Measurements from ENCODE around the gene ERC2.

The ERC2 gene

GRCh38 chr3:56369914-56370313 is 98.4 kb downstream of the ERC2 start:
- in situ Hi-C loops (cut with MboI; ENCODE audit: low sequenced_read_pairs) = no loop called here

GRCh38 chr3:56368846-56369245 is 99.4 kb downstream of the ERC2 start:
- in situ Hi-C loops (cut with MboI; ENCODE audit: low sequenced_read_pairs) = no loop called here

GRCh38 chr3:56366641-56367162 is 101.6 kb downstream of the ERC2 start:
- in situ Hi-C loops (cut with MboI; ENCODE audit: low sequenced_read_pairs) = no loop called here

- in situ Hi-C loops (cut with MboI; ENCODE audit: low sequenced_read_pairs) = no loop called here
These were observed 102.2 kb downstream of the ERC2 start for GRCh38 chr3:56365905-56366640.

GRCh38 chr3:56364665-56365064 is 103.6 kb downstream of the ERC2 start:
- in situ Hi-C loops (cut with MboI; ENCODE audit: low sequenced_read_pairs) = no loop called here

- in situ Hi-C loops (cut with MboI; ENCODE audit: low sequenced_read_pairs) = no loop called here
These were observed 104.5 kb downstream of the ERC2 start for GRCh38 chr3:56363720-56364119.

- in situ Hi-C loops (cut with MboI; ENCODE audit: low sequenced_read_pairs) = no loop called here
These were observed 106.5 kb downstream of the ERC2 start for GRCh38 chr3:56361731-56362130.

GRCh38 chr3:56357266-56357665 is 111.0 kb downstream of the ERC2 start:
- in situ Hi-C loops (cut with MboI; ENCODE audit: low sequenced_read_pairs) = no loop called here

- in situ Hi-C loops (cut with MboI; ENCODE audit: low sequenced_read_pairs) = no loop called here
These were observed 111.5 kb downstream of the ERC2 start for GRCh38 chr3:56356808-56357207.

- in situ Hi-C loops (cut with MboI; ENCODE audit: low sequenced_read_pairs) = no loop called here
These were observed 112.6 kb downstream of the ERC2 start for GRCh38 chr3:56355570-56356185.

- in situ Hi-C loops (cut with MboI; ENCODE audit: low sequenced_read_pairs) = no loop called here
These were observed 116.7 kb downstream of the ERC2 start for GRCh38 chr3:56351537-56351936.

GRCh38 chr3:56347219-56347871 is 120.9 kb downstream of the ERC2 start:
- in situ Hi-C loops (cut with MboI; ENCODE audit: low sequenced_read_pairs) = no loop called here

- in situ Hi-C loops (cut with MboI; ENCODE audit: low sequenced_read_pairs) = no loop called here
These were observed 125.8 kb downstream of the ERC2 start for GRCh38 chr3:56342475-56342874.

- in situ Hi-C loops (cut with MboI; ENCODE audit: low sequenced_read_pairs) = no loop called here
These were observed 128.6 kb downstream of the ERC2 start for GRCh38 chr3:56339671-56340070.

- in situ Hi-C loops (cut with MboI; ENCODE audit: low sequenced_read_pairs) = no loop called here
These were observed 129.0 kb downstream of the ERC2 start for GRCh38 chr3:56339244-56339643.

GRCh38 chr3:56336023-56336422 is 132.2 kb downstream of the ERC2 start:
- in situ Hi-C loops (cut with MboI; ENCODE audit: low sequenced_read_pairs) = no loop called here

GRCh38 chr3:56324473-56324872 is 143.8 kb downstream of the ERC2 start:
- in situ Hi-C loops (cut with MboI; ENCODE audit: low sequenced_read_pairs) = no loop called here

- in situ Hi-C loops (cut with MboI; ENCODE audit: low sequenced_read_pairs) = no loop called here
These were observed 144.3 kb downstream of the ERC2 start for GRCh38 chr3:56323986-56324420.

GRCh38 chr3:56322862-56323261 is 145.4 kb downstream of the ERC2 start:
- in situ Hi-C loops (cut with MboI; ENCODE audit: low sequenced_read_pairs) = no loop called here

GRCh38 chr3:56321892-56322291 is 146.4 kb downstream of the ERC2 start:
- in situ Hi-C loops (cut with MboI; ENCODE audit: low sequenced_read_pairs) = no loop called here

GRCh38 chr3:56321383-56321782 is 146.9 kb downstream of the ERC2 start:
- in situ Hi-C loops (cut with MboI; ENCODE audit: low sequenced_read_pairs) = no loop called here

- in situ Hi-C loops (cut with MboI; ENCODE audit: low sequenced_read_pairs) = no loop called here
These were observed 147.4 kb downstream of the ERC2 start for GRCh38 chr3:56320883-56321282.
